Measurements from ENCODE around the gene GBE1. TPM values are rescaled to one million over a fixed set of nuclear protein-coding genes. Genes with fewer than 3 reads are reported as not detected.

GBE1 gene
- polyA plus RNA-seq, 3 donors: 7.7 to 21.7 (median 19.1) TPM

GRCh38 chr3:81544385-81544784 is 217.1 kb downstream of the GBE1 start:
- no peak overlapping the region for H3K4me3 Mint-ChIP-seq
- no peak overlapping the region for H3K4me3 ChIP-seq (replicated peaks in 1 of 3; ENCODE audit: low read depth in 2 of 3, low read length in 3 of 3)
- no peak overlapping the region for H3K9ac ChIP-seq (ENCODE audit: insufficient read depth, low read length, poor library complexity, severe bottlenecking)
- no peak overlapping the region for H3K4me2 ChIP-seq (replicated peaks; ENCODE audit: extremely low read depth, low read length, poor library complexity, severe bottlenecking)
- intact Hi-C loops (cut with micrococcal nuclease): no loop called here
- H3K4me1 ChIP-seq (ENCODE audit: control insufficient read depth in 1 of 2, insufficient read depth in 2 of 2, low read length in 2 of 2): no peaks in the 10 kb centered on the region
- H3K4me1 Mint-ChIP-seq: peaks cover 5% of the 10 kb centered on the region
- H3K27me3 ChIP-seq (ENCODE audit: control insufficient read depth in 2 of 2, insufficient read depth in 2 of 2, low read length in 2 of 2): no peaks in the 10 kb centered on the region
- H2AFZ ChIP-seq (ENCODE audit: insufficient read depth, low read depth, low read length, poor library complexity, severe bottlenecking): no peak overlapping the region
- H3K27ac Mint-ChIP-seq: peak overlapping the region in 1 of 7 donors; percentile 43
- WGBS (ENCODE audit: insufficient coverage): no CpG with 5 or more reads among the region's 4 CpGs
- H3K36me3 Mint-ChIP-seq: no peaks in the 10 kb centered on the region
- DNase-seq: no peak
- no peak overlapping the region for H3K27ac ChIP-seq (ENCODE audit: low read depth in 1 of 2, low read length in 2 of 2)
- H3K36me3 ChIP-seq (replicated peaks in 1 of 2; ENCODE audit: control insufficient read depth in 1 of 2, insufficient read depth in 2 of 2, low read length in 2 of 2): peaks cover 0 to 5% of the 10 kb centered on the region in 2 donors
- H3K9me3 Mint-ChIP-seq: peaks cover 0 to 11% (median 5%) of the 10 kb centered on the region in 7 donors
- H3K27me3 Mint-ChIP-seq (ENCODE audit: low read depth in 3 of 3): peaks cover 0 to 3% (median 0%) of the 10 kb centered on the region in 3 donors
- TF ChIP-seq CTCF (IDR thresholded peaks at IDR 0.05): no peak
- H4K20me1 ChIP-seq (ENCODE audit: insufficient read depth, low read length): no peaks in the 10 kb centered on the region
- H3K79me2 ChIP-seq (ENCODE audit: insufficient read depth, low read length): no peaks in the 10 kb centered on the region
- peaks cover 5 to 6% of the 10 kb centered on the region in 2 donors for H3K9me3 ChIP-seq (replicated peaks in 1 of 2; ENCODE audit: control insufficient read depth in 1 of 2, insufficient read depth in 1 of 2, low read length in 2 of 2)

GRCh38 chr3:81540787-81541186 is 220.7 kb downstream of the GBE1 start:
- H3K27ac Mint-ChIP-seq: no peak overlapping the region
- peaks cover 0 to 3% (median 0%) of the 10 kb centered on the region in 3 donors for H3K27me3 Mint-ChIP-seq (ENCODE audit: low read depth in 3 of 3)
- no peaks in the 10 kb centered on the region for H3K9me3 Mint-ChIP-seq
- H3K9ac ChIP-seq (ENCODE audit: insufficient read depth, low read length, poor library complexity, severe bottlenecking): no peak overlapping the region
- no peak overlapping the region for H2AFZ ChIP-seq (ENCODE audit: insufficient read depth, low read depth, low read length, poor library complexity, severe bottlenecking)
- H3K4me3 ChIP-seq (replicated peaks in 1 of 3; ENCODE audit: low read depth in 2 of 3, low read length in 3 of 3): no peak overlapping the region
- intact Hi-C loops (cut with micrococcal nuclease): no loop called here
- WGBS (ENCODE audit: insufficient coverage): no CpG with 5 or more reads among the region's 1 CpG
- no peaks in the 10 kb centered on the region for H3K36me3 Mint-ChIP-seq
- H3K79me2 ChIP-seq (ENCODE audit: insufficient read depth, low read length): no peaks in the 10 kb centered on the region
- DNase-seq: no peak
- no peaks in the 10 kb centered on the region for H3K4me1 ChIP-seq (ENCODE audit: control insufficient read depth in 1 of 2, insufficient read depth in 2 of 2, low read length in 2 of 2)
- H3K4me3 Mint-ChIP-seq: no peak overlapping the region
- no peaks in the 10 kb centered on the region for H3K27me3 ChIP-seq (ENCODE audit: control insufficient read depth in 2 of 2, insufficient read depth in 2 of 2, low read length in 2 of 2)
- H3K27ac ChIP-seq (ENCODE audit: low read depth in 1 of 2, low read length in 2 of 2): no peak overlapping the region
- no peaks in the 10 kb centered on the region for H4K20me1 ChIP-seq (ENCODE audit: insufficient read depth, low read length)
- no peaks in the 10 kb centered on the region for H3K36me3 ChIP-seq (replicated peaks in 1 of 2; ENCODE audit: control insufficient read depth in 1 of 2, insufficient read depth in 2 of 2, low read length in 2 of 2)
- H3K9me3 ChIP-seq (replicated peaks in 1 of 2; ENCODE audit: control insufficient read depth in 1 of 2, insufficient read depth in 1 of 2, low read length in 2 of 2): no peaks in the 10 kb centered on the region
- H3K4me2 ChIP-seq (replicated peaks; ENCODE audit: extremely low read depth, low read length, poor library complexity, severe bottlenecking): no peak overlapping the region
- no peak for TF ChIP-seq CTCF (IDR thresholded peaks at IDR 0.05)
- H3K4me1 Mint-ChIP-seq: peaks cover 5% of the 10 kb centered on the region

Measured in CD14-positive monocyte (primary cell).